Measurements from ENCODE around the gene GREM2.

DNA sequence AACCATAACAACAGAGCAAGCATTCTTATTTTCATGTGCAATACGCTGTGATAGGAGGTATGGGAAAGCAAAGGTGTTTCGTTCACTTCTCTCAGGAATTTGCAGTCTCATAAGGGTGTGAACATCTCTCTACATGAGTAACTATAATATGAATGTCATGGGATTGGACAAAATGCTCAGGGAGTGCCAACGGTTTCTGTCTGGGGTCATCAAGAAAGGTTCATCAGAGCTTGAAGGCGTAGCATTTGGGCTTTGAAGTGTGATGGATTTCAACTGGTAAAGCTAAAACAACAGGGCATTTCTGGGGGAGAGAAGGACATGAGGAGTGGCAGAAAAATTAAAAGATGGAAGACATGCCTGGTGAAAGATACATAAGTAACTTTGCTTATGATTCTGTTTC is 32.4 kb downstream of the GREM2 start:
- TF ChIP-seq CTCF (IDR thresholded peaks at IDR 0.05) (no peak), POLR2A (IDR thresholded peaks at IDR 0.05) (no peak)

All from prostate gland (tissue), 2 donors.